Natural killer cell (primary cell): ENCODE data around the gene FAM171A2. TPM values are rescaled to one million over a fixed set of nuclear protein-coding genes. Genes with fewer than 3 reads are reported as not detected.

ENCODE experiments used
- ATAC-seq, 3 donors: fragments of 150-1000 bp in 2 of 3; fragments of 200-7000 bp in 1 of 3; cut with Tn5 transposase; 1 replicate in 1 of 3; 2 replicates in 2 of 3; pipeline ENCODE4 v1.10.0; 2021; ENCODE audit warnings: mild to moderate bottlenecking in 2 of 3, moderate library complexity in 2 of 3
- DNase-seq, 2 donors: peaks; one replicate each; pipeline versions ENCODE4 v3.0.0 to v3.0.0-alpha.2; 2013 to 2021; ENCODE audit warnings: mixed read lengths in 1 of 2
- H3K27ac ChIP-seq: one replicate; pipeline ENCODE4 v1.5.1; 2013; ENCODE audit warnings: mild to moderate bottlenecking, low read length
- H3K27me3 ChIP-seq: one replicate; pipeline ENCODE4 v1.6.1; 2013; ENCODE audit warnings: low read length; ENCODE audit not compliant: control insufficient read depth, insufficient read depth
- H3K36me3 ChIP-seq: one replicate; pipeline ENCODE4 v1.6.1; 2013; ENCODE audit warnings: low read length; ENCODE audit not compliant: control insufficient read depth, insufficient read depth
- H3K4me1 ChIP-seq: one replicate; pipeline ENCODE4 v1.6.1; 2013; ENCODE audit warnings: low read length; ENCODE audit not compliant: control insufficient read depth, insufficient read depth
- H3K4me3 ChIP-seq: one replicate; pipeline ENCODE4 v1.5.1; 2013; ENCODE audit warnings: low read length
- H3K9me3 ChIP-seq: one replicate; pipeline ENCODE4 v1.6.1; 2013; ENCODE audit warnings: low read length; ENCODE audit not compliant: control insufficient read depth, insufficient read depth
- H3K27ac Mint-ChIP-seq, 2 donors: one replicate each; pipeline ENCODE4 v1.8.0; 2022; ENCODE audit warnings: mild to moderate bottlenecking in 2 of 2, mixed read lengths in 2 of 2, moderate library complexity in 1 of 2
- H3K27me3 Mint-ChIP-seq, 2 donors: one replicate each; pipeline ENCODE4 v1.8.0; 2022; ENCODE audit warnings: low read depth in 2 of 2, mixed read lengths in 2 of 2
- H3K36me3 Mint-ChIP-seq: one replicate; pipeline ENCODE4 v1.8.0; 2022; ENCODE audit warnings: mixed read lengths
- H3K4me1 Mint-ChIP-seq, 2 donors: one replicate each; pipeline ENCODE4 v1.8.0; 2022; ENCODE audit warnings: mixed read lengths in 2 of 2
- H3K4me3 Mint-ChIP-seq: one replicate; pipeline ENCODE4 v1.8.0; 2022; ENCODE audit warnings: mild to moderate bottlenecking, moderate library complexity, mixed read lengths
- H3K9me3 Mint-ChIP-seq, 2 donors: one replicate each; pipeline ENCODE4 v1.8.0; 2022; ENCODE audit warnings: mixed read lengths in 2 of 2
- CTCF ChIP-seq: fragments of 200-600 bp; IDR thresholded peaks from one replicate; pipeline ENCODE4 v1.8.0; 2022; ENCODE audit warnings: antibody characterized with exemption
- WGBS: methylation state at CpG from one replicate; pipeline ENCODE4 v1.1.7; 2013; ENCODE audit warnings: missing lambda C conversion rate; ENCODE audit not compliant: insufficient coverage; 5-methylcytosine and 5-hydroxymethylcytosine counted together
- intact Hi-C: fragments of 100-400 bp; cut with micrococcal nuclease; formaldehyde crosslinking; loops from one replicate; pipeline ENCODE4 v1.14.2; 2022
- total RNA-seq, 4 donors: library from RNA; stranded (reverse); fragments of 120-200 nt in 1 of 4; gene quantifications; one replicate each; pipeline versions ENCODE4 v1.2.3 to v1.2.4, GENCODE V29; 2013 to 2022

FAM171A2 gene
- total RNA-seq, 3 donors from 2014 or later (not counting 1 experiment from before 2014, with no cell fraction given) = 0.20 to 0.43 (median 0.24) TPM

DNA sequence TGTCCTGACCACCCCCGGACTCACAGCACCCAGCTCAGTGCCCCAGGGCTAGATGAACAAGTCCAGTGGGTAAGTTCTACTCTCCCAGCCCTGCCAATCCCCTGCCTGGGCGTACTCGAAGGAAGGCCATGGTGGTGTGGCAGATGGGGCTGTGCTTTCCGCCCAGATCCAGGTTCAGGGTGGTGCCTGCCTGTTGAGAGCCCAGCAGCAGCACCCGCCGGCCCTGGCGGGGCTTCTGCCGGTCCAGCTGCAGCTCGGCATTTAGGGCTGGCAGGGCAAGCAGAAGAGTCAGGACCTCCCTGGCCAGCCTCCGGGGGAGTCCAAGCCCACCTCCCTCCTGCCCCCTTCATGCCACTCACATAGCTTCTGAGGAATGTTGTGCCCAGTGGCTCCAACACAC, 16.2 kb upstream of the FAM171A2 start:
- Histone ChIP-seq H3K4me3 (no peak overlapping the region), H3K9me3 (no peaks in the 10 kb centered on the region), H3K27me3 (peaks cover 1% of the 10 kb centered on the region), H3K27ac (no peak overlapping the region), H3K4me1 (peaks cover 4% of the 10 kb centered on the region), H3K36me3 (no peaks in the 10 kb centered on the region)
- H3K36me3 Mint-ChIP-seq = no peaks in the 10 kb centered on the region
- ATAC-seq (no peak), DNase-seq (no peak)
- no peak for TF ChIP-seq CTCF
- intact Hi-C loops = no loop called here
- H3K27me3 Mint-ChIP-seq = peaks cover 0 to 3% of the 10 kb centered on the region in 2 donors
- no peaks in the 10 kb centered on the region for H3K9me3 Mint-ChIP-seq
- no peak overlapping the region for H3K4me3 Mint-ChIP-seq
- WGBS = 91% methylated on average over 10 of the region's 10 CpGs
- peaks cover 0 to 3% of the 10 kb centered on the region in 2 donors for H3K4me1 Mint-ChIP-seq
- no peak overlapping the region for H3K27ac Mint-ChIP-seq

DNA sequence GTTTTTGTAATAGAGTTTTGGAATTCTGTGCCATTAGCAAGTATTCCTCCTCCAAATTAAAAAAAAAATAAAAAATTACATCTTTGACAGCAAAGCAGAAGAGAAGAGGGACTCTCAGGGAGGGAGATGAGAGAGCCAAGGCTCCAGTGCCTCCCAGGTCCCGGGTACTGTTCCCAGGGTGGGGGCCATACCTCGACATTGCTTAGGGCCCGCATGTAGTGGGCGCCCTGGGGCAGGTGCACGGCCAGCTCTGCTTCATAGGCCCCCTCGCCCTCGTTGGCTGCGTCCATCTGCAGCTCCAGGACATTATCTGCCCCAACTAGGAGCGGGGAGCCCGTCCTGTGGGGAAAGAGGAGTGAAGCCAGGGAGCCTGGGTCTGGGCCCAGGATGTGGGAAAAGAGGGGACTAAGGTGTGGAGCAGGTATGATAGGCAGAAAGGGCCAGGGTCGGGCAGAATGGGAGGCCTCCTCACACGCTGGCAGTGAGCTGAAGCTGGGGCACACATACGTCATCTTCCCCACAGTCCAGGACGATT, 14.6 kb upstream of the FAM171A2 start:
- Mint-ChIP-seq H3K4me1 (no peaks in the 10 kb centered on the region), H3K36me3 (no peaks in the 10 kb centered on the region), H3K4me3 (no peak overlapping the region), H3K27me3 (peaks cover 0 to 3% of the 10 kb centered on the region in 2 donors), H3K27ac (no peak overlapping the region), H3K9me3 (no peaks in the 10 kb centered on the region)
- Histone ChIP-seq H3K9me3 (no peaks in the 10 kb centered on the region), H3K27me3 (no peaks in the 10 kb centered on the region), H3K36me3 (no peaks in the 10 kb centered on the region), H3K27ac (no peak overlapping the region), H3K4me3 (no peak overlapping the region), H3K4me1 (peaks cover 4% of the 10 kb centered on the region)
- ATAC-seq (no peak), DNase-seq (no peak)
- 90% methylated on average over 14 of the region's 14 CpGs for WGBS
- TF ChIP-seq CTCF = no peak
- intact Hi-C loops = no loop called here

GRCh38 chr17:44376779-44377178, 13.1 kb upstream of the FAM171A2 start:
- H3K4me1 Mint-ChIP-seq = no peaks in the 10 kb centered on the region
- Histone ChIP-seq H3K4me3 (no peak overlapping the region), H3K27me3 (no peaks in the 10 kb centered on the region), H3K4me1 (peaks cover 4% of the 10 kb centered on the region), H3K36me3 (no peaks in the 10 kb centered on the region), H3K9me3 (no peaks in the 10 kb centered on the region), H3K27ac (no peak overlapping the region)
- TF ChIP-seq CTCF = no peak
- no peaks in the 10 kb centered on the region for H3K9me3 Mint-ChIP-seq
- H3K4me3 Mint-ChIP-seq = no peak overlapping the region
- no peak for ATAC-seq
- intact Hi-C loops = no loop called here
- H3K27ac Mint-ChIP-seq = no peak overlapping the region
- DNase-seq = no peak
- WGBS = 88% methylated on average over 12 of the region's 12 CpGs
- peaks cover 5 to 6% of the 10 kb centered on the region in 2 donors for H3K27me3 Mint-ChIP-seq
- H3K36me3 Mint-ChIP-seq = no peaks in the 10 kb centered on the region

- Histone ChIP-seq H3K36me3 (no peaks in the 10 kb centered on the region), H3K4me3 (no peak overlapping the region), H3K27me3 (no peaks in the 10 kb centered on the region), H3K27ac (no peak overlapping the region), H3K9me3 (no peaks in the 10 kb centered on the region), H3K4me1 (peaks cover 4% of the 10 kb centered on the region)
- Mint-ChIP-seq H3K27me3 (peaks cover 6 to 8% of the 10 kb centered on the region in 2 donors), H3K4me3 (no peak overlapping the region), H3K9me3 (no peaks in the 10 kb centered on the region), H3K27ac (no peak overlapping the region), H3K4me1 (no peaks in the 10 kb centered on the region), H3K36me3 (no peaks in the 10 kb centered on the region)
- 58% methylated on average over 5 of the region's 5 CpGs for WGBS
- intact Hi-C loops = no loop called here
- no peak for TF ChIP-seq CTCF
- DNase-seq (no peak), ATAC-seq (peak in 1 of 3 donors; percentile 35)
These were observed 12.5 kb upstream of the FAM171A2 start for GRCh38 chr17:44376124-44376523.
